NCI-H146 treated with DMSO at 0.1 percent for 48 hours (cell line): ENCODE measurements around the gene GABRB3.

Source experiments
- DNase-seq: peaks from one replicate; lab custom pipeline; 2025; ENCODE audit not compliant: unreplicated experiment; lab: John Stamatoyannopoulos, UW

Gene GABRB3

DNA sequence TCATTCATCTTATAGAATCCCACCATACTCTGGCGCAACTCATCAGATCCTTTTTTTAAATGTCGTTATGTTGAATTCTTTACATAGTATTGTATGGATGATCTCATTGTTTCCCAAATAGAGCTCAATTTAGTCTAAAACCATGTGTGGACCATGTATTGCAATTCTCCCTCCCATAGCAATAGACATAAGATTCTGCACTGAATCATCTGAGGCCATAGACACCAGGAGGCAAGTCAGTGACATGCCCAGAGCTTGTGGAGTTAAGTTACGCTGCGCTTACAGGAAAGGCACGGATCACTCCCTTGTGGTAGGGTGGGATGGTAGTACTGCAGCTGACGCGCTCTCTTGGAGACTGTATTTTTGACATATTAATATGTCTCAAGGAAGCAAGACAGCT, 211.0 kb downstream of the GABRB3 start:
- DNase-seq = no peak

GRCh38 chr15:26561130-26561529, 211.7 kb downstream of the GABRB3 start:
- no peak for DNase-seq

GRCh38 chr15:26555898-26556297, 217.0 kb downstream of the GABRB3 start:
- DNase-seq = no peak

GRCh38 chr15:26551473-26551872, 221.4 kb downstream of the GABRB3 start:
- DNase-seq = no peak

DNA sequence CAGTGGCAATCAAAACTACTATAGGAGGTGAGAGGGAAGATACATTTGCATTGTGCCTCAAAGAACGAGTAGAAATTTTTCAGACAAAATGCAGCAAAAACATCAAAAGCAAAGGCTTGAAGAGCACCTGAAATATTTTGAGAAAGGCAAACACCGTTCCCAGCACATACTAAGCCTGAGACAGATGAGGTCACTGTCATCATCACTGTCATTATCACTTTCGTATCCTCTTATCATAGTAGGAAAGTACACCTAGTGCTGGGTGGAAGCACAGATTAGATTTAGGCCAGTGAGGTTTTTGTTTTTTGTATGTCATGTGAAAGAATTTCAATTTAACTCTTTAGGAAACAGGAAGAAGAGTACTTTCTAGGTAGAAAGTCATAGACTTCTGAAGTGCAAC, 222.0 kb downstream of the GABRB3 start:
- DNase-seq = no peak

DNA sequence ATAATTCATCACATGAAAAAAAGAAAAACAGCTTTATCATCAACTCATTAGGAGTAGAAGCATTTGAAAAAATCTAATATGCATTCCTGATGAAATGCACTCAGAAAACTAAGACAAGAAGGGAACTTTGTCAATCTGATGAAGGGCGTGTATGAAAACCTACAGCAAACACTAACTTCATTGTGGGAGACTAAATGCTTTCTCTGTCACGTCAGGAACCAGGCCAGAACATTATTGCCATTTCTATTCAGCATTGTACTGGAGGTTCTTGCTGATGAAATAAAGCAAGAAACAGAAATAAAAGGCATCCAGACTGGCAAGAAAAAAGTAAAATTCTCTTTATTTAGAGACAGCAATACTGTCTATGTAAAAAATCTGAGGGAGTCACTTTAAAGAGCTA, 235.2 kb downstream of the GABRB3 start:
- DNase-seq = no peak

DNA sequence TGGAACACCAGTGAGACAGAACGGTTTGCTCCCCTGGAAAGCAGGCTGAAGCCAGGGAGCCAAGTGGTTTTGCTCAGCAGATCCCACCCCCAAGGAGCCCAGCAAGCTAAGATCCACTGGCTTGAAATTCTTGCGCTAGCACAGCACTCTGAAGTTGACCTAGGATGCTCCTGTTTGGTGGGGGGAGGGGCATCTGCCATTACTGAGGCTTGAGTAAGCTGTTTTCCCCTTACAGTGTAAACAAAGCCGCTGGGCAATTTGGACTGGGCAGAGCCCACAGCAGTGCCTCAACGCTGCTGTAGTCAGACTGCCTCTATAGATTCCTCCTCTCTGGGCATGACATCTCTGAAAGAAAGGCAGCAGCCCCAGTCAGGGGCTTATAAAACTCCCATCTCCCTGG, 241.4 kb downstream of the GABRB3 start:
- no peak for DNase-seq

GRCh38 chr15:26525096-26525495, 247.8 kb downstream of the GABRB3 start:
- no peak for DNase-seq

DNA sequence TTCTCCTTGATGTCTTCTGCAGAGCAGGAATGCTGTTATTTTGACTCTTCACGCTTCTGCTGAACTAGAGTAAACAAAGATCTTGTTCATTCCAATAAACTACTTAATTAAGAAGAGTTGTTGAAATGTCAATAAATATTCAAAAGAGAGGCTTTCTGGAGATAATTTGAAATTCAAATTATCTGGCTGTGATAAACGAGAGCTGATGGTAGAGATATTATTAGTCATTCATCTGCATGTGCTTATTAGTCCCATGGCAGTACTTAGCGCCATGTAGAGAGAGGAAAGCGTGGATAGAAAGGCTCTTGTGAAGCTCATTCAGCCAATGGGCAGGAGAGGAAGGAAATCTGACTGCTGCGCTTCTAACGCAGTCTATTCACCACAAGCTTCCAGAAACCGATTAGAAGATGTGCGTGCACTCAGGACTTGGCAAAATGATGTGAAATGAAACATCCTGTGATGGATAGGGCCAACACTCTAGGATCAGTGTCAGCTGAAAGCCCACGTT, 251.1 kb downstream of the GABRB3 start:
- no peak for DNase-seq

GRCh38 chr15:26521130-26521529, 251.7 kb downstream of the GABRB3 start:
- DNase-seq = no peak

GRCh38 chr15:26518885-26519284, 254.0 kb downstream of the GABRB3 start:
- no peak for DNase-seq

GRCh38 chr15:26516102-26516980, 256.5 kb downstream of the GABRB3 start:
- DNase-seq = no peak

GRCh38 chr15:26504009-26504408, 268.9 kb downstream of the GABRB3 start:
- no peak for DNase-seq
